ENCODE results near the gene HRAS.

GRCh38 chr11:560305-561147 is 25.1 kb upstream of the HRAS start, which contains the start of the genes LMNTD2 and RASSF7:
- TF ChIP-seq MAFF (IDR thresholded peaks at IDR 0.05; ENCODE audit: low read depth, low read length) (no peak), STAT5B (CRISPR knock-in tag; IDR thresholded peaks at IDR 0.05) (no peak)
